GM23338 (cell line): ENCODE results near the gene GPC6. TPM values are rescaled to one million over a fixed set of nuclear protein-coding genes. Genes with fewer than 3 reads are reported as not detected.

ENCODE experiments used
- ATAC-seq: fragments of 200-7000 bp; cut with Tn5 transposase; 3 replicates; pipeline ENCODE4 v1.9.1; 2020
- DNase-seq: peaks from one replicate; pipeline ENCODE4 v3.0.0-alpha.2; 2015; ENCODE audit warnings: low spot score
- H2AFZ ChIP-seq: fragments of 200-600 bp; sonication (generic); 2 replicates; pipeline ENCODE4 v1.8.0; 2016; ENCODE audit warnings: antibody characterized with exemption, mild to moderate bottlenecking, moderate library complexity
- H3F3A ChIP-seq: fragments of 200-600 bp; sonication (generic); replicated peaks from 2 replicates; pipeline ENCODE4 v1.8.0; 2017; ENCODE audit warnings: antibody characterized with exemption, mixed run types, low read depth
- H3K27ac ChIP-seq: fragments of 200-600 bp; sonication (generic); 2 replicates; pipeline ENCODE4 v1.6.1; 2016; ENCODE audit warnings: low read depth
- H3K27me3 ChIP-seq: fragments of 200-600 bp; sonication (generic); 2 replicates; pipeline ENCODE4 v1.8.0; 2016; ENCODE audit warnings: mild to moderate bottlenecking, mixed run types, moderate library complexity; ENCODE audit not compliant: insufficient read depth
- H3K36me3 ChIP-seq: fragments of 200-600 bp; sonication (generic); 2 replicates; pipeline ENCODE4 v1.8.0; 2016; ENCODE audit warnings: mild to moderate bottlenecking; ENCODE audit not compliant: insufficient read depth
- H3K4me1 ChIP-seq: fragments of 200-600 bp; sonication (generic); 2 replicates; pipeline ENCODE4 v1.8.0; 2016; ENCODE audit warnings: mild to moderate bottlenecking, moderate library complexity; ENCODE audit not compliant: insufficient read depth
- H3K4me2 ChIP-seq: fragments of 200-600 bp; sonication (generic); 2 replicates; pipeline ENCODE4 v1.7.1; 2017; ENCODE audit warnings: mixed run types
- H3K4me3 ChIP-seq: fragments of 200-600 bp; sonication (generic); 2 replicates; pipeline ENCODE4 v1.6.1; 2016; ENCODE audit warnings: mixed run types
- H3K79me2 ChIP-seq: fragments of 200-600 bp; sonication (generic); replicated peaks from 2 replicates; pipeline ENCODE4 v1.8.0; 2017; ENCODE audit warnings: mild to moderate bottlenecking; ENCODE audit not compliant: insufficient read depth
- H3K9me2 ChIP-seq: fragments of 200-600 bp; sonication (generic); 2 replicates; pipeline ENCODE4 v1.8.0; 2017; ENCODE audit not compliant: insufficient read depth
- H4K20me1 ChIP-seq: fragments of 200-600 bp; sonication (generic); replicated peaks from 2 replicates; pipeline ENCODE4 v1.8.0; 2017; ENCODE audit warnings: mild to moderate bottlenecking; ENCODE audit not compliant: insufficient read depth
- H3K27ac Mint-ChIP-seq: 2 replicates; pipeline ENCODE4 v1.8.0; 2020; ENCODE audit warnings: inconsistent platforms, mild to moderate bottlenecking, moderate library complexity, mixed read lengths
- H3K27me3 Mint-ChIP-seq: 3 replicates; pipeline ENCODE4 v1.8.0; 2022; ENCODE audit warnings: low read depth, mild to moderate bottlenecking, moderate library complexity, mixed read lengths, inconsistent platforms; ENCODE audit not compliant: insufficient read depth, poor library complexity
- H3K36me3 Mint-ChIP-seq: 3 replicates; pipeline ENCODE4 v1.8.0; 2021; ENCODE audit warnings: low read depth, mild to moderate bottlenecking, inconsistent platforms, moderate library complexity, mixed read lengths
- H3K4me1 Mint-ChIP-seq: 3 replicates; pipeline ENCODE4 v1.8.0; 2020; ENCODE audit warnings: mild to moderate bottlenecking, inconsistent platforms, mixed read lengths
- H3K4me3 Mint-ChIP-seq: 3 replicates; pipeline ENCODE4 v1.8.0; 2021; ENCODE audit warnings: moderate library complexity, mild to moderate bottlenecking, inconsistent platforms, mixed read lengths
- H3K9me3 Mint-ChIP-seq: 3 replicates; pipeline ENCODE4 v1.8.0; 2020; ENCODE audit warnings: moderate library complexity, mild to moderate bottlenecking, inconsistent platforms, mixed read lengths
- CREB1 ChIP-seq: fragments of 250-450 bp; sonication (Bioruptor Pico); IDR thresholded peaks from 2 replicates; pipeline ENCODE4 v1.5.0; 2020; ENCODE audit warnings: low read depth, mild to moderate bottlenecking, moderate library complexity
- ETS1 ChIP-seq: IDR thresholded peaks from 2 replicates; pipeline ENCODE4 v1.6.1; 2016; ENCODE audit warnings: antibody characterized with exemption
- EZH2phosphoT487 ChIP-seq: fragments of 200-600 bp; sonication (generic); IDR thresholded peaks from one replicate; pipeline ENCODE4 v1.8.1; 2018; ENCODE audit warnings: antibody characterized with exemption; ENCODE audit not compliant: unreplicated experiment
- JUNB ChIP-seq: IDR thresholded peaks from one replicate; pipeline ENCODE4 v1.6.1; 2016; ENCODE audit warnings: antibody characterized with exemption; ENCODE audit not compliant: unreplicated experiment
- NANOG ChIP-seq: IDR thresholded peaks from 2 replicates; pipeline ENCODE4 v1.6.1; 2016; ENCODE audit warnings: antibody characterized with exemption, borderline replicate concordance
- POLR2AphosphoS5 ChIP-seq: IDR thresholded peaks from 2 replicates; pipeline ENCODE4 v1.6.1; 2016; ENCODE audit warnings: antibody characterized with exemption, low read depth
- STAT1 ChIP-seq: IDR thresholded peaks from one replicate; pipeline ENCODE4 v1.6.1; 2016; ENCODE audit warnings: antibody characterized with exemption; ENCODE audit not compliant: unreplicated experiment
- ZNF114 ChIP-seq: fragments of 250-450 bp; sonication (Bioruptor Pico); IDR thresholded peaks from 2 replicates; pipeline ENCODE4 v1.5.0; 2020; ENCODE audit warnings: mild to moderate bottlenecking, moderate library complexity
- ZNF462 ChIP-seq: fragments of 250-450 bp; sonication (Bioruptor Pico); IDR thresholded peaks from 2 replicates; pipeline ENCODE4 v1.5.0; 2020; ENCODE audit warnings: mild to moderate bottlenecking, moderate library complexity
- polyA plus RNA-seq: library from polyadenylated mRNA; unstranded; fragments of >200 nt; fragmentation: Nextera tagmentation; extraction: Ambion mirVana; gene quantifications from 2 replicates; pipeline ENCODE4 v1.2.1, GENCODE V29; 2016
- total RNA-seq: library from RNA; depleted of rRNA; stranded (reverse); fragments of >200 nt; shearing (Covaris generic); gene quantifications from 2 replicates; pipeline ENCODE4 v1.2.3, GENCODE V29; 2014

The GPC6 gene
- total and polyA plus RNA-seq, 2 experiments from 2014 or later: 6.4 to 28.6 TPM

GRCh38 chr13:94143624-94144350 lies 917.2 kb downstream of the GPC6 start:
- H3K4me3 Mint-ChIP-seq: peak overlapping the region; percentile 47; the same call in 2 of the 3 replicates
- Histone ChIP-seq H4K20me1 (no peaks in the 10 kb centered on the region), H3K79me2 (no peaks in the 10 kb centered on the region), H3K9me2 (no peaks in the 10 kb centered on the region), H3K36me3 (no peaks in the 10 kb centered on the region), H3K4me1 (peaks cover 38% of the 10 kb centered on the region), H3K4me2 (peak overlapping the region; percentile 42), H3K27ac (no peak overlapping the region), H3K4me3 (0 out of 2 replicates have a peak overlapping the region, but pooled peaks have one; percentile 11), H3F3A (no peaks in the 10 kb centered on the region), H2AFZ (no peak overlapping the region), H3K27me3 (peaks cover 96% of the 10 kb centered on the region)
- TF ChIP-seq NANOG: peak; percentile 84
- TF ChIP-seq CREB1 (CRISPR knock-in tag): peak; percentile 31; the same call in 1 of the 2 replicates
- TF ChIP-seq EZH2phosphoT487: no peak
- TF ChIP-seq JUNB: no peak
- no peak for TF ChIP-seq ZNF114 (CRISPR knock-in tag)
- no peak for TF ChIP-seq STAT1
- no peak for TF ChIP-seq ETS1
- peak; percentile 73 for TF ChIP-seq POLR2AphosphoS5
- TF ChIP-seq ZNF462 (CRISPR knock-in tag): no peak
- peaks cover 64% of the 10 kb centered on the region for H3K27me3 Mint-ChIP-seq
- DNase-seq (peak; percentile 83), ATAC-seq (peak; percentile 98)
- peaks cover 37% of the 10 kb centered on the region for H3K4me1 Mint-ChIP-seq
- no peaks in the 10 kb centered on the region for H3K9me3 Mint-ChIP-seq
- no peaks in the 10 kb centered on the region for H3K36me3 Mint-ChIP-seq
- no peak overlapping the region for H3K27ac Mint-ChIP-seq
